Measurements from ENCODE around the gene RAB7B.

The RAB7B gene

DNA sequence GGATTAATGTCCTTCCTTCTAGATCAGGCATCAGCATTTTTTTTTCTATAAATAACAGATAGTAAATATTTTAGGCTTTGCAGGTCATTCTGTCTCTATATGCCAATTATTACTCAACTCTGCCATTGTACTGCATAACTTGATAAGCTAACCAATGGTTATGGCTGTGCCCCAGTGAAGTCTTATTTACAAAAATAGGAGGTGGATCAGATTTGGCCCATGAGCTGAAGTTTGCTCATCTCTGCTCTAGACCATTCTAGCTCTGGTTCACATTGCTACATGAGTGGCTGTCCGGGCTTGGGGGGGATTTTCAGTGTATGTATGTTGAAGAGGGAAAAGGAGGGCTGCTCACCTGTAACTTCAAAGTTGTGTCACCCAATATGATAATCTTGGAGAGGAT lies 10.1 kb downstream of the RAB7B start:
- no peak for DNase-seq

DNA sequence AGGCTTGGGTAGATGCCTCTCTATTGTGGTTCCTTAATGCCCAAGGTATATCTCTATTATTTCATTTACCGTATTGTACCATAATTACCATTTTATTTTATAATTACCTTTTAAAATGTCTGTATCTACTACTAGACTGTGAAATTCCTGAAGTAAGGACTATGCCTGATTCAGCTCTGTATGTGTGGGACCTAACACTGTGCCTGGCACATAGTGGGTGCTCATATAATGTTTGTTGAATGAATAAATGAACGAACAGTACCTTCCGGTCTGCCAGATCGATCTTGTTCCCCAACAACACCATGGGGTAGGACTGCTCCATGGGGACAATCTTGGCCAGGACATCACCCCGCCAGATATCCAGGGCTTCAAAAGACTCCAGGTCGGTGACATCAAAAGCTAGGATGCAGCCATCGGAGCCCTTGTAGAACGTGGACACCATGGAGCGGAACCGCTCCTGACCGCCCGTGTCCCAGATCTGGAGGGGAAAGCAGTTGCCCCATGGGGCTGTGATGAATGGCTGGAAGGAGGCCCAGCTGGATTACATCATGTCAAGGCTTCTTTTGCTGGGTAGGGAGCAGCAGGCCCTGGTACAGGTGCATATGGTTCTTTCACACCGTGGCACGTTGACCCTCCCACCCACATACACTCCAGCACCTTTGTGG lies 10.8 kb downstream of the RAB7B start:
- no peak for DNase-seq

DNA sequence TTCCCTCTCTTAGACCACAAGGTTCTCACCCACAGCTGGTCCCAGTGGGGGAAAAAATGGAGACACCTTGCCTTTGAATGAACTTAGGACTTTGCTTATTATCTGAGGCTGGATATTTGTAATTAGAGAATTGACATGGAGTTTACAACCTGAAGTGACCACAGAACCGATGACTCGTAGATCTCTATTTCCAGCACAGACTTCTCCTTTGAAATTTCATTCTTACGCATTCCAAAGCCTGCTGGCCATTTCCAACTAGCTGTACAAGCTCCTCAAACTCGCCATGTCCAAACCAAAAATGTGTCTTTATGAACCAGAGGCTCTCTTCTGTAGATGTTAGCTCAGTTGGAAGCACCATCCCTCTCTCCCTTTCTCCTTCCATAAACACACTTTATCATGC lies 12.0 kb downstream of the RAB7B start:
- no peak for DNase-seq

DNA sequence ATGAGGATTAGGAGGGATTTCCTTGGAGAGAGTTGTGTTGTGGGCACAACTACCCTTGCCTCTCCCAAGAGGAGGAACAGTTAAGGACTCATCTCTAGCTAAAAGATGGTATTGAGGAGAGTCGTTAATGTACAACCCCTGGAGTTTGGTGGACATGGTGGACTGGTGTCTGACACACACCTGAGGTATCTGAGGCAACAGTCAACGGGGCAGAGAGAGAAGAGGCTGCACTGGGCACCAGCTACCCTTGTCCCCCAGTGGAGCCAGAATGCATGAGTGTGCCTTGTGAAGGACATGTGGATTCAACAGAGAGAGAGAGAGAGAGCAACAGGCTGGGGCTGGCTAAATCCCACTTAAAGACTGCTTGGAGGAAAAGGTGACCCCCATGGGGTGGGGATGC lies 13.0 kb downstream of the RAB7B start:
- DNase-seq = no peak

DNA sequence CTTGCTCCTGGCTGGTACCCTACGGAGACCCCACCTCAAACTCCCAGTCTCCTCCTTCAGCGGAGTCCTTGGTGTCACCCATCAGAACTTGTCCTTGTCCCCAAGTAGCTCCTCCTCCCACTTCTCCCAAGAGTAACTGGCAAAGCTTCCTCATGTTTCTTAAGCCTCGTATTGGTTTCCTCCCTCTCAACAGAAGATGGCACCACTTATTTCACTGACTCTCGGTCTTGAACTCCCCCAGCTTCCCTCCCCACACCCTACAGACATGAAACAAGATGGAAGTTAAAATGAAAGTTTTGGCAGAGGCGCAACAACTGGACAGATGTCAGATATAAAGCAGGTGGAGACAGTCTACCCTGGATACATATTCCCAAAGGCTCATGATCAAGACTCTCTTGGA lies 13.4 kb downstream of the RAB7B start:
- no peak for DNase-seq

DNA sequence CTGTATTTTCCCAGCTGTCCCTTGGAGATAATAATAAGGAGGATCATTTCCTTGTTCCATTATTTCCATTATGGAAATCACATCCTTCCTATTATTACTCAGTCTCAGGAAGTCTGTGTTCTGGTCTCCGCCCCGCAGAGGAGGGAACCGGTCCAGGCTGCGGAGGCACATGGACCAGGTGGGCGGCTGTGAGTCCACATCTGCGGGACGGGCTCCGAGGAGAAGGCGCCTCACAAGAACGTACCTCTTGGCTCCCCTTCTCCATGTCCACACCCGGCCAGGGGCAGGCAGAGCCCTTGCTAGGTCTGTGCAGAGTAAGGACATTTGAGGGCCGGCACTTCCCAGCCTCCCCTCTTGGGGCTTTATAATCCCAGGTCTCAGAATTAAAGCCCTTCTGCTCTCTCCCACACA lies 14.6 kb downstream of the RAB7B start:
- DNase-seq = no peak

DNA sequence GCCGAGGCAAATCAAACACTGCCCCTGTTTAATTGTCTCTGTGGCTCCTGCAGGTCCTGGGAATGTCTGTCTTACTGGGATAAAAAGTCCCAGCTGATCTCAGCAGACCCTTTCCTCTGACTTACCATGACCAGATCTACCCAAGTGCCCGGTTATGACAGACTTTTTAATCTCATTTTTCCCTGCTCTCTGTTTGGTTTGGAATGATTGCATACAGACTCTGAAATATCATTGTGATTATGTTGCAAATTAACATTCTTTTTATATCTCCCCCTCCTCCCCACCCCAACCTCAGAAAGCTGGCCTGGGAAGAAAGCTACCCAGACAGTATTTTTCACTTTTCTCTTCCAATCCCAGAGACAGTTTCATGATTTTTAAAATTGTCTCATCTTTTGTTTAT lies 16.3 kb downstream of the RAB7B start:
- no peak for DNase-seq

DNA sequence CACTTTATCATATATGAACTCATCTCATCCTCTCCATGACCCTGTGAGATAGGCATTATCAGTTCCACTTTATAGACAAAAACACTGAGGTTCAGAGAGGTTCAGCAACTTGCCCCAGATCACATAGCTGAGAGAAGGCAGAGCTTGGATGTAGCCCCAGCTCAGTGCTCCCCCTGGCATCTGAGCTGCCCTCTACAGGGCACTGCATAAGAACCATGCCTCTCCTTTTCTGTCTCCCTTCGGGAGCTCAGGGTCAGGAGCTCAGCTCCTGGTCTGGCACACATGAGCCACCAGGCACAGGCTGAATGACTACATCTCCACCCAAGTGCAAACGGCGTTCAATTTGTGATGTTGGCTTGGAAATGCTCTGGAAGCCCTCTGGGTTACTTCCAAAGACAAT lies 16.9 kb downstream of the RAB7B start:
- DNase-seq = no peak

DNA sequence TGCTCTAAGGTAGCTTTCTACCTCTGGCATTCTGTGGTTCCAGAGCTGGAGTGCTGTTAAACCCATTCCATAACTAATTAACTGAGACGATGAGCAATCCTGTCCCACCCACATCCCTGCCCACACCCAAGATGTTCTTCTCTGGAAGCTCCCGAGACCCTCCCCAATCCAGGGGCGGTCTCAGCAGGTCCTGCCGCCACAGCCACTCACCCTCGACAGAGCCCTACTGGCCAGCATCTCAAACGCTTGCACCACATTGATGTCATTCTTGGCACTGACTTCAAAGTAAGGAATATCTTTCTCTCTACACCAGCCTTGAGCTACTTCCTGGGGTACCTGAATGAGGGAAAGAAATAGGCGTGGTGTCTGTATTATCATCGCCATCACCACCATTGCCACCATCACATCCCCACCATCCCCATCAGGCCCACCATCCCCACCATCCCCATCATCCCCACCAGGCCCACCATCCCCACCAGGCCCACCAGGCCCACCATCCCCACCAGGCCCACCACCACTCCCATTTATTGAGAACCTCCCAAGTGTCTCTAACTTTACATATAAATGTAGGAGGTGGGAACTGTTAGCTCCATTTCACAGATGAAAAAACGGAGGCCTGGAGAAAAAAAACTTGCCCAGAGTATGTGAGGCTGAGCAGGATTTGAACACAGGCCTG lies 17.7 kb downstream of the RAB7B start:
- no peak for DNase-seq

DNA sequence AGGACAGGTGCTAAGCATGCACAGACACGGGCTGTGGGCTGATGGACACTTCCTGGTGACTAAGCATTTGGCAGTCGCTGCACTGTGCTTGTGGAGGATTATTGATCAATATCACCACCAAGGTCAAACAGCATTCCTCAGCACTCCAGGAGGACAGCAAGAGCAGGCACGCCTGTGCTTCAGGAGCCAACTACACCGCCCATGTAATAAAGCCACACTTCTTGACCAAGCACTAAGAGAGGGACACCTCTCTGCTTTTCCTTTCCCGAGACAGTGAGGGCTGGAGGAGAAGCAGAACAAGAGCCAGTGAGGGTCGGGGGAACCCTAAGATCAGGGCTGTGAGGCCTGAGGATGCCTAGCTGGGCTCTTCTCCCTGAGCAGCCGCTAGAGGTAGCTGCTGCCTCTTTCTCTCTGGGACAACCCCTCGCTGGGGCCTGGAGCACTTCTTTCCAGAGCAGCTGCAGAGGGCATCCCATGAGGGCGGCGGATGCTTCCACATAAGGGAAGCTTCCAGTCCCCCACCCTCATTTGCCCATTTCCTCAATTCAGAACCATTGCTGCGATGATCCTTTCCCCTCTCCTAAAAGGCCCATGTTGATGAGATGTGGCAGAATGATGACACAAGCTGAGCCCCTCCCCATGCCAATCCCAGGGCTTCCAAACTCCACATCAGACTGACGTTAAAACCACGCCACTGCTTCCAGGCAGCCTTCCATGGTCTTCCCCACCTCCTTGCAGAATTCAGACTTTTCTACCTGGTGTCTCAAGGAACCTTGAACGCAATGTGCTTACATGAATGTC lies 19.1 kb downstream of the RAB7B start:
- peak; percentile 33 to 52 for DNase-seq

DNA sequence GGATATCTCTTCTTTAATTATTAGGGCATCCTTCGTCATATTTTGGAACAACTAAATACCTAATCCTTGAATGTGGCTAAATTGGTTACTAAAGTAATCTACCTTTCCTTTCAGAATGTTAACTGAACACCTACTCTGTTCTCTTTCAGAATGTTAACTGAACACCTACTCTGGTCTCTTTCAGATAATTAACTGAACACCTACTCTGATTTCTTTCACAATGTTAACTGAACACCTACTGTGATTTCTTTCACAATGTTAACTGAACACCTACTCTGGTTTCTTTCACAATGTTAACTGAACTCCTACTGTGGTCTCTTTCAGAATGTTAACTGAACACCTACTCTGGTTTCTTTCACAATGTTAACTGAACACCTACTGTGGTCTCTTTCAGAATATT lies 21.9 kb downstream of the RAB7B start:
- no peak for DNase-seq

DNA sequence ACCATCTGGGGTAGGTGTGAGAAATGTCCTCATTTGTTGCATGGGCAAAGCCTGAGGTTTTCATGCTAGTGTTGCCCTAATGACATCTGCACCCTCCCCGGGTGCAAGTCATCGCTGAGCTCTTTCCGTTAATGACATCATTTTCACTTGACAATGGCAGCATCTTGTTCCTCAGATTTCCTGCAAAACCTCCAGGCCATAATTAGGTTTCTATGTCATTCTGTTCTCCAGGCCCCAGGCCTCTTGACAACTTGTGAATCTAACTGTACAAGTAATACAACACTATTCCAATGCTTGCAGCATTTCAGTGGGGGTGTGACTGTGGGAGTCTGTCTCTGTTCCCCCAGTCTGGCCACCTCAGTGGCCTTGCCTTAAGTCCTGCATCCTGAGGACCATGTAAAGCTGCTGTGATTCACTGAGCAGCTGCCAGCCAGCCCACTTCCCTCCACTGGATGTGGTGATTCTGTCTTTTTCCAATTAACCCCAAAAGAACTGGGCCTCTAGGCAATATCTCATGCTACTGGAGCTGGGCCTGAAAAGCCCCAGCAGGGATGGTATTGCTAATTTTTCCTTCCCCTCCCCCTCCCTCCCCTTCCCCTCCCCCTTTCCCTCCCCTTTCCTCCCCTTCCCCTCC lies 22.8 kb downstream of the RAB7B start:
- no peak for DNase-seq

DNA sequence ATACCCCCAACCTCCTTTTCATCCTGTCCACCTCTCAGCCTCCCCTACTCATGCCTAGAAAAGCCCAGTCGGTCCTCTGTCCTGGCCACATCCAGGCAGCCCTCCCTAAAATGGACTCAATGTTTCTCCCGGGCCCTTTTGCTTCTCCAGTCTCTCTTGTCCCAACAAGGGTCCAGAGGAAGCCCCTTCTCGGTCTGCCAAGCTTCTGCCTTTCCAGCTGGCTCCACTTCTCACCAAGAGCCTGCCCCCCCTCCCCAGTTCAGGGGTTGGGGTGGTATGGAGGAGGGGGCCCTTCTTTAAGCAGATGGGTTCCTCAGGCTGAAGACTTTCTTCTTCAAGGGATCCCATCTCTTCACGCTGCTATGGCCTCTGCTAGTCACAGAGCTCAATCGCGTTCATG lies 23.9 kb downstream of the RAB7B start:
- no peak for DNase-seq

DNA sequence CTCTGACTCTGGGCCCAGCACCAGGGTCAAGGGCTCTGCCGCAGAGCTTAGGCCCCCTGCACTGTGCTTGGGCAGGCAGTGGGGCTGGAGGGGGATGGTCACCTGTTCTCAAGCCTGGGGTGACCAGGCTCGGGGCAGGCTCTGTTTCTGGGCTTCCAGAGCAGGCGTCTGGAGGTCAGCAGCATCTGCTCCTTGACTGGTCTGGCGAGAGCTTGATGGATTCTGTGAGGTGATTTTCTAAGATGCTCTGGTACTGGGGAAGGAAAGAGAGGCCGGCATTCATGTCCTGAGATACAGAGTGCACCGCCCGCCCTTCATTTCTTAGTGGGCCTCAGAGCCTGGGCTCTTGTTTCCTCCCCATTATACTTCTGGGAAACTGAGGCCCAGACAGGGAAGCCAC lies 24.5 kb downstream of the RAB7B start:
- DNase-seq = no peak

DNA sequence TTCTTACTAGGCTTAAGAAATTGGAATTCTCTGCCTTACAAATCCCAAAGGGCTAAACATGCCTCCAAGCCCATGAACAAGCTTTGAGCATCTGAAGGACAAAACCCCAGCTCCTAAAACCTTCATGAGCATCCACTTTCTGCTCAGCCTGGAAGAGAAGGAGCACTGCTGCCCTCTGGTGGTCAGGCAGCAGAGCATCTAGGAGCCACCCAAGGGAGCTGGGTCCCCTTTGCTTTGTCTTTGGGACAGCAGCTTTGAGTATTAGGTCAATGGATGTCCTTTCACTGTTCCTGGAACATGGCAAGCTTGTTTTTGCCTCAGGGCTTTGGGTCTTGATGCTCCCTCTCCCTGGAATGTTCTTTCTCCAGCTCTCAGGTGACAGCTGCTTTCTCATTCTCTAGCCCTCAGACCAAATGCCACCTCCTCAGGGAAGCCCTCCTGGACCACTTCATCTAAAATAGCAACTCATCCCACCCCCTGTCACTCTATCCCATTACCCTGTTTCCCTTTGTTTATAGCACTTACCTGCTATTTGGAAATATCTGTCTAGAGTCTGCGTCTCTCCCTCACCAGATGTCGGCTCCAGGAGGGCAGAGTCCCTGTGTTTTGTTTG lies 25.7 kb downstream of the RAB7B start:
- peak; percentile 80 to 81 for DNase-seq

DNA sequence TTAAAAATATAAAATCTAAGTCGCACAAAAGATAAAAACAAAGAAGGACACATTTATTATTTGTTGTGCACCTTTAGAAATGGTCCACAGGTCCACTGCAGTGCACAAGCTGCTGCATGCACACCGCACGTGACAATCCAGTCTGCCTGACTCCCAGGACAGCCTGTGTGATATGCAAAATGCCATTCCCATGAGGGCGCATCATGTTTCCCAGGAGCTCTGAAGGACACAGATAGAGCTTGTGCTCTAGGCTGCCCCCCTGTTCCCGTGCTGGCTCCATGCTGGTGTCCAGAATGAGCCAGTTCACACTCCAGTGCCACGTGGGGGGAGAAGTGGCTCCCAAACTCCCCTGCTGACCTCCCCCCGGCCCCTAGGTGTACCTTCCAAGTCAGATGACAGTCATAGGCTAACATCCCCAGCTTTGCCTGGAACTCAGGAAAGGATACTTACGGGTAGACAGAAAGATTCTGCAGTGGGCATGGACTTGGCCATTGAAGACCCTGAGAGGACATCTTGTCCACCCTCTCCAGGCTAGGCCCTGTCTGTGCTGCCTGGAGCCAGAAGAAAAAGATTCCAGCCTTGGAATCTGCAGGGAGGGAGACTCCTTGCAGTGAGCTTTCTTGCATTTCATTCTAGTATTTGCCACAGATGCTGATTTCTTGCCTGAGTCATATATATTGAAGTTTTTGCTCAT lies 26.3 kb downstream of the RAB7B start:
- no peak for DNase-seq

DNA sequence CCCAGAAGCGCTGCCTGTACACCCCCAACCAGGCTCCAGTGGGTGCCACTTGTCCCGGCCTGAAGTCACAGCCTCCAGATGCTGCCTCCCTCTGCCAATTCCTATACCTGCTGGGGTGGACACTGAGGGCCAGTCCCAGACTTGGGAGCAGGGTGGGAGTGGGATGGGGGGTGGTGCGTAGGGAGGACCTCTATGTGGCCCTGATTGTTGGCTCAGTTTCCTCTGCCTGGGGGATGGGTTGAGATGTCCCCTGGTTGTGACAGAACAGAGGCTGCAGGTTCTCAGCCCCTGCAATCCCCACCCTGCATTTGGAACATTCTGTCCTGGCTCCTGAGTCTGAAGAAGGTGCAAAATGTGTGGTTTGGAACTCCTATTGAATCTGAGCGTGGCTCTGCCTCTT lies 27.2 kb downstream of the RAB7B start:
- DNase-seq = no peak

DNA sequence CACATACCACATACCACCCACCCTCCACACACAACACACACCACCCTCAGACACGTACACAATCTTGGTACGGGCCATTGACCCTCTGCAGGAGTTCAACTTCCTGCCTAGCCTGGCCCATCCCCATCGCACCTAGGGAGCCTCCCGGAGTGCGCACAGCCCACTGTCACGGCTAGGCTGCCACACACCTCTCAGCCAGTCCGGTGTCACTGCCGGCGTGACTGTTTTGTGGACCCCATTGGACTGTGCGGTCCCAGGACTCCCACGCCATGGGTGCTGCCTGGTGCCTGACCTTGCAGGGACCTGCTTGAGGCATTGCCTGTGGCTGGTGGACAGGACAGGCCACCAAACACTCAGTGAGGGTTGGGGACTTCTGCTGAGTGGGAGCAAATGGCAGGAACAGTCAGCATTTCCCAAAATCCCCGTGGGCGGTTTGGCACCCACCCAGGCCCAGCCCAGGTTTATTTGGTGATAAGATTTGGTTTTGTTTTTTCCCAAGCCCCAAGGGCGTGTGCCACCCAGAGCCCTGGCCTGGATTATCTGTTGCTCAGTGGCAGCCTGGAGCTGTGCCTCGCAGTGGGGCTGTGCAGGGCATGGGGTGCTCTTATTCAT lies 27.7 kb downstream of the RAB7B start:
- no peak for DNase-seq

DNA sequence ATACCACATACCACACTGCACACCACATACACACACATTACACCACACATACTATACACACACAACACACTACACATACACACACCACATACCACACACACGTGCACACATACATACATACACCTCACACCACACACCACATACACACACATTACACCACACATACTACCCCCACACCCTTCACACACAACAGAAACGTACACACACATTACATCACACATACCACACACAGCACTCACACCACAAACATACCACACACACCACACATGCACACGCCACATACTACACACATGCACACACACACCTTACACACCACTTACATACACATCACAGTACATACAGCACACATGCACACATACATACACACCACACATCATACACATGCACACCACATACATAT lies 28.5 kb downstream of the RAB7B start:
- DNase-seq = no peak

DNA sequence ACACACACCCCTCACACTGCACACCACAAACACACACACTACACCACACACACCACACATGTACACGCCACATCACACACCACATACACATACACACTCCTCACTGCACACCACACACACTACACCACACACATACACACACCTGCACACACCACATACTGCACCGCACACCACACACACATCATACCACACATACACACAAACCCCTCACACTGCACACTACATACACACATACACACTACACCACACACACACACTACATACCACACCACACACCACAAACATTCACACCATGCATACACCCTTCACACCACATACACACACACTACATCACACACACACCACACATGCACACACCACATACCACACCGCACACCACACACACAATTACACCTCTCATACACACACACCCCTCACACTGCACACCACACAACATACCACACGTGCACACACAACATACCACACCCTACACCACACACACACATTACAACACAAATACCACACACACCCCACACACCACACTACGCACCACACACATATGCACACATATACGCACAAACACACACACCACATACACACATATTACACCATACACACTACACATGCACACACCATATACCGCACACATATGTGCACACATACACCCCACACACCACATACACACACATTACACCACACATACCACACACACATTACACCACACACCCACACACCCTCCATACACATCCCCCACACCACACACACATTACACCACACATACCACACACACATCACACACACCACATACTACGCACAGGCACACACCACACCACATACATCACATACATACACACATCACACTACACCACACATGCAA lies 29.6 kb downstream of the RAB7B start:
- DNase-seq = no peak

DNA sequence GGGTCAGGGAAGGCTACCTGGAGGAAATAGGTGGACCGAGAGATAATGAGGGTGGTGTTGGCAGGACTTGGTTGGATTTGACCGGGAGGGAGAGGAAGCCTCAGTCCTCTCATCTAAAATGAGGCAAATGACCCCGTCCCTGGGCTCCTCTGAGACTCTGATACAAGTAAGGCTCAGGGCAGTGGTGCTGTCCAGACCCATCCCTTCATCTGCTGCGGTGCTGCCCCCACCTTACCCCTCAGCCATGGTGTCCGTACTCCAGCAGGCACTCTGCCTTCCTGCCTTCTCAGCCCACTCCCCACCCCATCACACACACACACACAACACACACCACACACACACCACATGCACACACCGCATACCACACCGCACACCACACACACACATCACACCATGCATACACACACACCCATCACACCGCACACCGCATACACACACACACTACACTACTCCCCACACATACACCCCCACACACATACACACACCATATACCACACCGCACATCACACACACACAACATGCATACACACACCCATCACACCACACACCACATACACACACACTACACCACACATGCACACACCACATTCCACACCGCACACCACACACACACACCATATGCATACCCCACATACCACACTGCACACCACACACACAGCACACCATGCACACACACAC lies 30.6 kb downstream of the RAB7B start:
- no peak for DNase-seq
